HL-60 (cell line): ENCODE results near the gene SLC26A1.

Source experiments
- GABPA ChIP-seq: IDR thresholded peaks from 2 replicates; pipeline ENCODE4 v1.6.1; 2012; ENCODE audit warnings: low read depth
- POLR2AphosphoS5 ChIP-seq: IDR thresholded peaks from 2 replicates; pipeline ENCODE4 v1.6.1; 2012; ENCODE audit warnings: low read depth
- SPI1 ChIP-seq: IDR thresholded peaks from 2 replicates; pipeline ENCODE4 v1.6.1; 2012; ENCODE audit warnings: low read depth, mild to moderate bottlenecking, borderline replicate concordance
- TF ChIP-seq, protein P1 (sequence below): IDR thresholded peaks from one replicate; pipeline ENCODE4 v1.5.1; 2011; ENCODE audit warnings: low read length, control low read depth, inconsistent platforms; ENCODE audit not compliant: insufficient read depth
- TF ChIP-seq, protein P2 (sequence below): IDR thresholded peaks from 2 replicates; pipeline ENCODE4 v1.6.1; 2012; ENCODE audit warnings: low read depth; ENCODE audit not compliant: insufficient replicate concordance

- TF ChIP-seq, protein P1, sequence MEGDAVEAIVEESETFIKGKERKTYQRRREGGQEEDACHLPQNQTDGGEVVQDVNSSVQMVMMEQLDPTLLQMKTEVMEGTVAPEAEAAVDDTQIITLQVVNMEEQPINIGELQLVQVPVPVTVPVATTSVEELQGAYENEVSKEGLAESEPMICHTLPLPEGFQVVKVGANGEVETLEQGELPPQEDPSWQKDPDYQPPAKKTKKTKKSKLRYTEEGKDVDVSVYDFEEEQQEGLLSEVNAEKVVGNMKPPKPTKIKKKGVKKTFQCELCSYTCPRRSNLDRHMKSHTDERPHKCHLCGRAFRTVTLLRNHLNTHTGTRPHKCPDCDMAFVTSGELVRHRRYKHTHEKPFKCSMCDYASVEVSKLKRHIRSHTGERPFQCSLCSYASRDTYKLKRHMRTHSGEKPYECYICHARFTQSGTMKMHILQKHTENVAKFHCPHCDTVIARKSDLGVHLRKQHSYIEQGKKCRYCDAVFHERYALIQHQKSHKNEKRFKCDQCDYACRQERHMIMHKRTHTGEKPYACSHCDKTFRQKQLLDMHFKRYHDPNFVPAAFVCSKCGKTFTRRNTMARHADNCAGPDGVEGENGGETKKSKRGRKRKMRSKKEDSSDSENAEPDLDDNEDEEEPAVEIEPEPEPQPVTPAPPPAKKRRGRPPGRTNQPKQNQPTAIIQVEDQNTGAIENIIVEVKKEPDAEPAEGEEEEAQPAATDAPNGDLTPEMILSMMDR: no peak
- TF ChIP-seq POLR2AphosphoS5: no peak
- TF ChIP-seq, protein P2, sequence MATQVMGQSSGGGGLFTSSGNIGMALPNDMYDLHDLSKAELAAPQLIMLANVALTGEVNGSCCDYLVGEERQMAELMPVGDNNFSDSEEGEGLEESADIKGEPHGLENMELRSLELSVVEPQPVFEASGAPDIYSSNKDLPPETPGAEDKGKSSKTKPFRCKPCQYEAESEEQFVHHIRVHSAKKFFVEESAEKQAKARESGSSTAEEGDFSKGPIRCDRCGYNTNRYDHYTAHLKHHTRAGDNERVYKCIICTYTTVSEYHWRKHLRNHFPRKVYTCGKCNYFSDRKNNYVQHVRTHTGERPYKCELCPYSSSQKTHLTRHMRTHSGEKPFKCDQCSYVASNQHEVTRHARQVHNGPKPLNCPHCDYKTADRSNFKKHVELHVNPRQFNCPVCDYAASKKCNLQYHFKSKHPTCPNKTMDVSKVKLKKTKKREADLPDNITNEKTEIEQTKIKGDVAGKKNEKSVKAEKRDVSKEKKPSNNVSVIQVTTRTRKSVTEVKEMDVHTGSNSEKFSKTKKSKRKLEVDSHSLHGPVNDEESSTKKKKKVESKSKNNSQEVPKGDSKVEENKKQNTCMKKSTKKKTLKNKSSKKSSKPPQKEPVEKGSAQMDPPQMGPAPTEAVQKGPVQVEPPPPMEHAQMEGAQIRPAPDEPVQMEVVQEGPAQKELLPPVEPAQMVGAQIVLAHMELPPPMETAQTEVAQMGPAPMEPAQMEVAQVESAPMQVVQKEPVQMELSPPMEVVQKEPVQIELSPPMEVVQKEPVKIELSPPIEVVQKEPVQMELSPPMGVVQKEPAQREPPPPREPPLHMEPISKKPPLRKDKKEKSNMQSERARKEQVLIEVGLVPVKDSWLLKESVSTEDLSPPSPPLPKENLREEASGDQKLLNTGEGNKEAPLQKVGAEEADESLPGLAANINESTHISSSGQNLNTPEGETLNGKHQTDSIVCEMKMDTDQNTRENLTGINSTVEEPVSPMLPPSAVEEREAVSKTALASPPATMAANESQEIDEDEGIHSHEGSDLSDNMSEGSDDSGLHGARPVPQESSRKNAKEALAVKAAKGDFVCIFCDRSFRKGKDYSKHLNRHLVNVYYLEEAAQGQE: no peak
- TF ChIP-seq GABPA: no peak
- TF ChIP-seq SPI1: no peak
Observed at GRCh38 chr4:1036976-1037810, 44.0 kb upstream of the SLC26A1 start.
